Raji (cell line): ENCODE measurements around the gene LIMK2.

Experiments
- POLR2A ChIP-seq: IDR thresholded peaks from 2 replicates; pipeline ENCODE4 v1.6.1; 2011; ENCODE audit warnings: low read depth, low read length, control low read depth; ENCODE audit not compliant: insufficient read depth

LIMK2 gene

GRCh38 chr22:31235081-31235480, 23.0 kb downstream of the LIMK2 start:
- no peak for TF ChIP-seq POLR2A

GRCh38 chr22:31238057-31238456, 26.0 kb downstream of the LIMK2 start:
- no peak for TF ChIP-seq POLR2A

GRCh38 chr22:31239771-31240370, 27.8 kb downstream of the LIMK2 start:
- no peak for TF ChIP-seq POLR2A

- no peak for TF ChIP-seq POLR2A
Observed at GRCh38 chr22:31241200-31241599, 29.1 kb downstream of the LIMK2 start.

- TF ChIP-seq POLR2A, result no peak
Observed at GRCh38 chr22:31241936-31242335, 29.8 kb downstream of the LIMK2 start.

- TF ChIP-seq POLR2A, result no peak
Observed at GRCh38 chr22:31243339-31244045, 31.4 kb downstream of the LIMK2 start.

GRCh38 chr22:31244046-31244942, 32.2 kb downstream of the LIMK2 start:
- no peak for TF ChIP-seq POLR2A

- no peak for TF ChIP-seq POLR2A
Observed at GRCh38 chr22:31244943-31245451, 32.9 kb downstream of the LIMK2 start.

GRCh38 chr22:31246687-31247086, 34.6 kb downstream of the LIMK2 start:
- TF ChIP-seq POLR2A, result no peak

GRCh38 chr22:31247726-31248125, 35.6 kb downstream of the LIMK2 start:
- TF ChIP-seq POLR2A, result no peak

GRCh38 chr22:31248138-31248745, 36.1 kb downstream of the LIMK2 start:
- no peak for TF ChIP-seq POLR2A

- no peak for TF ChIP-seq POLR2A
Observed at GRCh38 chr22:31248965-31249958, 37.2 kb downstream of the LIMK2 start.

GRCh38 chr22:31250740-31251600, 38.9 kb downstream of the LIMK2 start:
- no peak for TF ChIP-seq POLR2A
